ENCODE results near the gene GMNC.
"Not testable (repeated sequence)": the region's sequence is repeated elsewhere in the genome, so short reads cannot be mapped to it uniquely, and the experiment has no call there.

Gene GMNC

GRCh38 chr3:190862209-190863118 is at the start of gene GMNC:
Gene GMNC (minus strand): TSS chr3:190862694. CDS start chr3:190862615, 79 bp downstream.
- DNase-seq = peak; percentile 69

GRCh38 chr3:190911382-190911781 is 48.9 kb upstream of the GMNC start:
- no peak for DNase-seq

- no peak for DNase-seq
These were observed 47.4 kb upstream of the GMNC start for GRCh38 chr3:190909908-190910307.

DNA sequence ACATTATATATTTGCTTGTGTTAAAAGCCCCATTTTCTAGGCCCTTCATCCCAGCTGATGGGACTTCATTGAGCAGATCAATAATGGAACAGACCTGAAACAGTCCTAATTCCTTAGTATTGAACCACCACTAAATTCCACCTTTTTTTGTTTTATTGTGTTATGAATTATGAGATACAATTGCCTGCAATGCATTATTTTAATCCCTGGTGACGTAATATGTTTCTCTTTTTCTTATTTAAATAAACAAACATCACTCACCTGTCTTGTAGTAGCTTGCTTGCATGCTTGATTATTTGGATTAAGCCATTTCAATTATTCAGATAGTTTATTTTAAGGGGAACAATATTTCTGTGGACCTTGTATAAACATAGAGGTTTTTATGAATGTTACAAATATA is 40.7 kb upstream of the GMNC start:
- no peak for DNase-seq

GRCh38 chr3:190902292-190902691 is 39.8 kb upstream of the GMNC start:
- DNase-seq = no peak

GRCh38 chr3:190892395-190892902 is 30.0 kb upstream of the GMNC start:
- DNase-seq = no peak

DNA sequence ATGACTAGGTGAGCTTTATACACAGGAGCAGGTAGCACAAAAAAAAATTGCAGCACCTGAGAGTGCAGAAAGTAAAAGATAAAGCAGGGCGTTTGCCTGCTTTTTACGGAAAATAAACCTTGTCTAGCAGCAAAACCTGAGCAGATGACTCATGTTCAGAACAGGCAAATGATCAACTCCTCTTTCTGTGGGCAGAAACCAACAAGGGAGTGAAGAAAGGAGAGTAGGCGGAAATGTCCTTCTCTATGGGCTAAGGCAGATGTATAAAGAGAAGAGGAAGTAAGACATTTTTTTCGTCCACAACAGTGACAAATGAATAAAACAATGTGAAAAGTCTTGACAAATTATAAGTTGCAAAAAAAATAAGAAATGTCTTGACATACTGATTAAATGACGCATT is 24.5 kb upstream of the GMNC start:
- DNase-seq = no peak

DNA sequence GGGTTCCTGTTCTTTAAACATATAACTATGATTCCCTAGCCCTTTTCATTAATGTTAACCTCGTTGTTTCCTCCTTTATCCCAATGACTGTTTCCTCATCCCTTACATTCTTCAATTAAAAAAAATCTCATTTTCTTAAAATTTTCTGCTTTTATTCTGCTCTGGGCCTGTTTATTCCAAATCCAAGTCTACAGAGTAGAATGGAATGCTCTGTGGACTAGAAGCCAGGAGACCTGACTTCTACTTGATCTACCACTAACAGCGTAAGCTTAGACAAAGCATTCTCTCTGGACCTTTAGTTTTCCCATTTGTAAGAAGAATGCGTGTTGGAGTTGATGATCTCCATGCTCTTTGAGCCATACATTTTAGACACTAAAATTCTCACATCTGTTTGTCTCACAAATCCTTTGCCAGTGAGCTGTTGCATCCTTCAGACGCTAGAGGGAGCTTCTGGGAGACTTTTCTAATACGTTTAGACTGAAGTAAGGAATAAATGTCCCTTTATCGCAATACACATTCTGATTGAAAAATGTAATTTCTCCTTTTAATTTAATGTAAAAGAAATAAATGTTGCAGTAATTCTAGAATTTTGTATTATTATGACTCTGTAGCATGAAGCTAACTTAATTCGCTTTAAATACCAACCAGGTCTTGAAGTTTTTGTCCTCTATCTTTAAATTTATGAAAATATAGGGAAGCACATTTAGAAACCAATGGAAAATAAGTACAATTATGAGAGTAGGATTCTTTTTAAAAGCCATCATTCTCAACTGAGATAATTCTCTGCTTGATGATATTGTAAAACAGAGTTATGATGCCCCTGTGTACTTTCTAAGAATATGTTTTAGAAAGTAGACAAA is 21.7 kb upstream of the GMNC start:
- DNase-seq = no peak

GRCh38 chr3:190883141-190883540 is 20.6 kb upstream of the GMNC start:
- DNase-seq = no peak

DNA sequence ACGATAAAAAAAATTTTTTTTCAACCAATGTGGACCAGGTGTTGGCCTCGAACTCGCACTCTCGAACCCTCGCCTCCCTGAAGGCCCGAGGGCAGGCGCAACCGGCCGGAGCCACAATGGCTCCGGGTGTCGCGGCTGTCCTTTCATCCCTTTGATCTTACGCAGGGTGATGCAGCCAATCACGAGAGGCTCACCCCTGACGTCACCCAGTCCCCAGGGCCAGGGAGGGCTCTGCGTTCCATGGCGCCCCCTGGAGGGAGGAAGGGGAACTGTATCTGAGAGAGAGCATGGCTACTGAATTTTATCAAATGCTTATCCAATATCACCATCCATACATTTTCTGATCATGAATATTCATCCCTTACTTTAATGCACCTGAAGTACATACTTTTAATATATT is 15.4 kb upstream of the GMNC start:
- DNase-seq = no peak

DNA sequence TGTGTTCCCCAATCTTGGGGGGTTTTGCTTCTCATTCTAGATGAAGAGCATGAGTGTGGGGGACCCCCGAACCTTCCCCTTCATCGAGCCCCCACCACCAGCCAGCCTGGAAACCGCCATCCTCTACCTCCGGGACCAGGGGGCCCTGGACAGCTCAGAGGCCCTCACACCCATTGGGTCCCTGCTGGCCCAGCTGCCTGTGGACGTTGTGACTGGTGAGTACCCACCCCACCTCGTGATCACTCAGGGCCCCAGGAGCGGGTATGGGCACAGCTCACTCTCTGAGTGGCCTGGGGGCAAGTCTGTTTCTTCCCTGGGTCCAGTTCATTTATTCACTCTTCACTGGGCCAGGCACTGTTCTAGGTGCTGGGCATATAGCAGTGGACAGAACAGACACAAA is 13.9 kb upstream of the GMNC start:
- not testable (repeated sequence) for DNase-seq

GRCh38 chr3:190875061-190875460 is 12.6 kb upstream of the GMNC start:
- DNase-seq = not testable (repeated sequence)

DNA sequence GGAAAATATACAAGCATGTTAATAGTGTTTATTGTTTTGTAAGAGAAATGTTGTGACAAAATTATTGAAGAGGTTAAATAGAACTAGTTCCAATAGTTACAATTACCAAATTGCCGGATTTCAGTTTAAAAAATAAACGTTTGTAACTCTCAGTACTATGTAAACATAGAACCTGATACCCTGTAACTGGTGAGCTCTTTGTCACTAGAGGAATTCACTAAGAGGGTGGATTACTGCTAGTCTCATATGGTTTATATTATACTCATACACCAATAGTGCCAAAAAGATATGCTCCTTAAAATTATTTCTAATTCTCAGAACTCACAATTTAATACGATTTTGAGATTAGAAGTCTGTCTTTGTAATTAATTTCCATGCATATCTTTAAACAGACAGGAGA is 7.6 kb upstream of the GMNC start:
- DNase-seq = no peak

DNA sequence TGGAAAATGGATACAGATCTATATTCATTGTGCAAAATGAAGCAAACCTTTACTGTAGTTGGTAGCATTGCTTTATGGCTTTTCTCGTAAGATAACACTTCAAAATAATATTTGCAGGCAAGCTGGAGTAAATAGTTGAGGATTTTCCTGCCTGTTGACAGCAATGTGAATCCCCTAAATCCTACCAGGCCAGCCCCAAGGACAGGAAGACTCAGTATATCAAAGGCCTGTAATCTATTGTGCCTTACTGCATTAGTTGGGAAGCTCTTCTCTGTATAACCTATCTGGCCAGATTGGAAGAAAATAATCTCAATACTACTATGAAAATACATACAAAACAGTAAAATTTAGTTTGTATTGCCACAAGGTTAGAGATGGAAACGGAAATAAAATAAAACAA is 4.6 kb upstream of the GMNC start:
- no peak for DNase-seq

DNA sequence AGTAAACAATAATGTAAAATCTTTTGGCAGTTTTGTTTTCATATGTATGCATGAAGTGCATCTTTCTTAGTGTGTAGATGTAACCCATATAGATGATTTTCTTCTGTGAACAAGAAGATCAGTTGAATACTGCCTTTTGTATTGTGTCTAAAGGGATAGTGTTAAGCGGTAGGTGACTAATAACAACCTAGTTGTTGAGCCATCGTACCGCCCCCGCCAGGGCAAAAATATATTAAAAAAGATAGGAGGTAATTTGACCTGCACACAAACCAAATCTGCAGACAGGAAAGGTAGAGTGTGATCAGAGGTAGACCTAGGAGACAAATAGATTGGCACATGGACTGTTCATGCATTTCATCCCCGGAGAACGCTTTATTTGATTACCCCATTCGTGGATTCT is 3.3 kb upstream of the GMNC start:
- DNase-seq = no peak

DNA sequence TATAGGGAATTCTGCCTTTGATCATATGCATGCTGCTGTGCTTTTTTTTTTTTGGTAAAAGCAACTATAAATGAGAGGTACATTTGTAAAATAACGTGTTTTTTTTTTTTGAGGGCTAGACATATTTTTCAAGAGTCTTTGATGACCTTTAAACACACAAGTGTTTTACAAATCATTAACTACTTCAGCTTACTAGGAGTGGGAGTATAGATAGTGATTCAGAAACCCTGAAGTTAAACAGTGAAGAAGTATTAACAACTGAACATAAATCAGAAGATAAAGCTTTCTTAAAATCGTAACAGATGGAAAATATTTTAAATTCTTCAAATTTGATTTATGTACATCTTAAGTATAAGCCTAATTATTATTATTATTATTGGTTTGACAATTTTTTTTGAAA is 2.9 kb upstream of the GMNC start:
- no peak for DNase-seq

DNA sequence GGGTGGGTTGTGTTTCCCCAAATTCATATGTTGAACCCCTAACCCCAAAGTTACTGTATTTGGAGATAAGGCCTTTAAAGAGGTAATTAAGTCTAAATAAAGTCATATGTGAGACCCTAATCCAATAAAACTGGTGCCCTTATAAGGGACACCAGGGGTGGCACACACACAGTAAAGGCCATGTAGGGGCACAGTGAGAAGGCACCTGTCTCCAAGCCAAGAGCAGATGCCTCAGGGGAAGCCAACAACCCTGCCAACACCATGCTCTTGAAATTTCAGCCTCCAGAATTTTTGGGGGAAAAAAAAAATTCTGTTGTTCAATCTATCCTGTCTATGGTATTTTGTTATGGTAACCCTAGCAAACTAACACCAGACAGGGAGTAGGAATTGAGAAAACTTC is 1.5 kb upstream of the GMNC start:
- DNase-seq = no peak

GRCh38 chr3:190863119-190863465 is 598 bp upstream of the GMNC start:
- no peak for DNase-seq

GRCh38 chr3:190860521-190860920 is 2.0 kb downstream of the GMNC start:
- DNase-seq = no peak

- DNase-seq = no peak
These were observed 7.3 kb downstream of the GMNC start for GRCh38 chr3:190855151-190855550.

DNA sequence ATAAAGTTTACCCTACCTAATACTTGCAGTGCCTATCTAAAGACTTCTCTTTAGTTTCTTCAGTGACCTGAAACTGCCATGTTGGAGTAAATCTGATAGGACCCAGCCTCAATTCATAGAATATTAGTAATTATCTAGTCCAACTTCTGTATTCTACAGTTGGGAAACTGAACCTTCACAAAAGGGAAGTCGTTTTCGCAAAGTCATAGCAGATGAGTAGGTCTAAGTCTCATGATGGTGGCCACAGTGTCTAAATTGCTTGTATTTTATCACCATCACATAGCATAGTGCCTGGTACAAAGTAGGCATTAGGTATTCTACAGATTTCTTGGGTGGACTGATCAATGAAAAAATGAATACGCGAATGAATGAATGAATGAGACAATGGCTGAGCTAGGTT is 8.4 kb downstream of the GMNC start:
- DNase-seq = no peak

GRCh38 chr3:190853464-190853863 is 9.0 kb downstream of the GMNC start:
- DNase-seq = no peak

- DNase-seq = no peak
These were observed 12.9 kb downstream of the GMNC start for GRCh38 chr3:190849607-190850006.

DNA sequence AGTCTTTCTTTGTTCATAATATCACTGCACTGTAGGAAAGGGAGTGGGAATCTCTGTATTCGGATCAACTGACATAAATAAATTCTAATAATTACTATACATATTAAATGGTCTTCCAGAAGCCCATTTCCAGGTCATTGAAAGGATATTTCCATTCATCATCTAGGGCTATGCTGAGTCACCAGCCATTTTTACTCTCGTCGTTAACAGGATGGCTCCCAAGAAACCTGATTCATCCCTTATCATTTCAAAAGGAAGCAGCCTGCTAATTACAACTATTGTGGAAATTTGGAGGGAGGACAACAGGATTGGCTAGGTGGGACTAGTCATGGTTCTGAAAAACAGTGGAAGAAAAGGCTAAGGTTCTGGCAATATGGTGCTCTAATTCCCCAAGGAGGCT is 13.6 kb downstream of the GMNC start:
- DNase-seq = no peak
